NCI-H2171 (cell line): ENCODE data around the gene FBXW7.
"Not testable (repeated sequence)": the region's sequence is repeated elsewhere in the genome, so short reads cannot be mapped to it uniquely, and the experiment has no call there.

ENCODE experiments used
- DNase-seq: peaks from one replicate; lab custom pipeline; 2025; lab: John Stamatoyannopoulos, UW

The FBXW7 gene, protein sequence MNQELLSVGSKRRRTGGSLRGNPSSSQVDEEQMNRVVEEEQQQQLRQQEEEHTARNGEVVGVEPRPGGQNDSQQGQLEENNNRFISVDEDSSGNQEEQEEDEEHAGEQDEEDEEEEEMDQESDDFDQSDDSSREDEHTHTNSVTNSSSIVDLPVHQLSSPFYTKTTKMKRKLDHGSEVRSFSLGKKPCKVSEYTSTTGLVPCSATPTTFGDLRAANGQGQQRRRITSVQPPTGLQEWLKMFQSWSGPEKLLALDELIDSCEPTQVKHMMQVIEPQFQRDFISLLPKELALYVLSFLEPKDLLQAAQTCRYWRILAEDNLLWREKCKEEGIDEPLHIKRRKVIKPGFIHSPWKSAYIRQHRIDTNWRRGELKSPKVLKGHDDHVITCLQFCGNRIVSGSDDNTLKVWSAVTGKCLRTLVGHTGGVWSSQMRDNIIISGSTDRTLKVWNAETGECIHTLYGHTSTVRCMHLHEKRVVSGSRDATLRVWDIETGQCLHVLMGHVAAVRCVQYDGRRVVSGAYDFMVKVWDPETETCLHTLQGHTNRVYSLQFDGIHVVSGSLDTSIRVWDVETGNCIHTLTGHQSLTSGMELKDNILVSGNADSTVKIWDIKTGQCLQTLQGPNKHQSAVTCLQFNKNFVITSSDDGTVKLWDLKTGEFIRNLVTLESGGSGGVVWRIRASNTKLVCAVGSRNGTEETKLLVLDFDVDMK

DNA sequence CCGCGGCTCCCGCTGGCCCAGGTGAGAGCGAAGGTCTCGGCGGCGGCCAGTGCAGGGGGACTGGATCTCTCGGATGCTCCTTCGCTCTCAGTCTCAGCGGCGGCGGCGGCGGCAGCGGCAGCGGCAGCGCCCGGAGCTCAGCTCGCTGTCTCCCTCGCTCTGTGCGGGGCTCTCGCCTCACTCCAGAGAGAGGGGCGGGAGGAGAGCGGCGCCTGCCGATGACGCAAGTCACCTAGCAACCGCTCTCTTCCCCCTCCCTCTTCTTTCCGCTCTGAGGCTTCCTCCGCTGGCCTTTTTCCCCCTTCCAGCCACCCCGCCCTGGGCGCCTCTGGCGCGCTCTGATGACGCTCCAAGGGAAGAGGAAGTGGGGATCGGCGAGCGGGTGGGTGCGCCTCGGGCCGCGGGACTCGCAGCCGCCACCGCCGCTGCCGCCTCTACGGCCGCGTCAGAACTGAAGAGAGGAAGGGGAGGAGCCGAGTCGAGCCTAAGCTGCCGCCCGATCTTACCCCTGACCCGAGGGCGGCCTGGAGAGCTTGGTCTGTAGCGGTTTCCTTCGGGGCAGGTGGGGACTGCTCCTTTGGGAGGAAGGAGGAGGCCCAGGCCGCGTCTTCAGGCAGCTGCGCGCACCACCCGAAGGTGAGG is at the start of gene FBXW7:
TSS of gene FBXW7 (minus strand) at position 190 of the 642 bp plus-strand sequence. CDS start 124,289 bp downstream, outside the sequence.
- peak; percentile 87 for DNase-seq

DNA sequence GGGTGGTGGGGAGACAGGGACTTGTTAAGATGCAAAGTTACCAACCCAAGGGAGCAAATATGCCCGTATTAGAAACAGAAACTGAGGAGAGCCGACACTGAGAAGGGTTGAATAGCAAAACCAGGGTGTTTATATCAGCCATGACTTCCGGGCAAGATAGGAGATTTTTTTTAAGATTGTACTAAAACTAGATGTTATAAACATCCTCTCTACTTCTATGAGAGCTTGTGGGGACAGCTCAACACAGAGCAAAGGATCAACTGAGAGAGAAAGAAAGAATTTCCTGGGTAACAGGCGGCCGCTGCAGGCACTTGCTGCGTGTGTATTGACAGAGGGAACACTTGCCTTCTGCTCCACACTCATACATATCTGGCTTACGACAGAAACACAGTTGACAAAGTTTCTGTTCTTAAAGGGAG is 49.1 kb upstream of the FBXW7 start:
- DNase-seq: no peak

DNA sequence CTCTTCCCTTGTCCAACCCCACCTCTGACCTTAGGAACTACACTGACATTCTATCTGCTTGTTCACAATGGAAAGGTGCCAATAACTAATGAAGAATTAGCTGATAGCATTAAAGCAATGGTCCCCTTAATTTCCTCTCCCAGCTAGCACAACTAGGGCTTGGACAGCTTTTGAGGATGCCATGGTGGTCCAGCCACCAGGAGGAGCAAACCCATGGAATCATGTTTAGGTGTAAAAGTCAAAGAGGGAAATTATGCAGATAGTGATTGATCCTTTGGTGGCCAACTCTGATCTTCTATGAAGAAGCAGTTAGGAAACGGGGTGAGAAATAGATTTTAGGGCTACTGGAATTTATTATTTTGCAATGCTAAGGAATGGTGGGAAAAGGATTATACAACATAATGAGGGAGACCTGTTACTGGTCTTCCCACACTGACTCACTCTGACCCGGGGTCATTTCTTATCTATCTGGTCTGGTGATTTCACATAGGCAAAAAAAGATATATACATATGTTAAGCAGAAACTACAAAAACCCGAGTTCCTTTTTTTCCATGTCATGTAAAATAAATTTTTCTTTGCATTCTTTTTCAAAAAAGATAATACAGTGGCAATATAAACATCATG is 45.8 kb upstream of the FBXW7 start:
- no peak for DNase-seq

DNA sequence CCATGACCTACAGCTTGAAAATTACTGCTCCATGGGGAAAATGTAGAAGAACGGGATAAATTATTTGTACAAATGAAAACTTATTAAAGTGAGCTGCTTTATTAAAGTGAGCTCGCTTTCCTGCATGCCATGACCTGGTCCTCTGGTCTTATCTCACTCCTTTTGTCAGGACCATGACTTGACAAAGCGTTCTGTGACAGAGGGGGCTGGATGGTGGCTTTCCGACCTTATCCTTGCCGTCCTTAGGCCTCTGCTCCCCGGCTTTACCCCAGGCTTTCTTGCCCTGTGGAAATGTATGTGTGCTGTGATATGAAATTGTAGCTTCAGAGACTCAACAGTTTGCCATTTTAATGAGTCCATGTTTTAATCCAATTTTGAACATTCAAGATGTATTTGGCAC is 44.0 kb upstream of the FBXW7 start:
- DNase-seq: no peak

DNA sequence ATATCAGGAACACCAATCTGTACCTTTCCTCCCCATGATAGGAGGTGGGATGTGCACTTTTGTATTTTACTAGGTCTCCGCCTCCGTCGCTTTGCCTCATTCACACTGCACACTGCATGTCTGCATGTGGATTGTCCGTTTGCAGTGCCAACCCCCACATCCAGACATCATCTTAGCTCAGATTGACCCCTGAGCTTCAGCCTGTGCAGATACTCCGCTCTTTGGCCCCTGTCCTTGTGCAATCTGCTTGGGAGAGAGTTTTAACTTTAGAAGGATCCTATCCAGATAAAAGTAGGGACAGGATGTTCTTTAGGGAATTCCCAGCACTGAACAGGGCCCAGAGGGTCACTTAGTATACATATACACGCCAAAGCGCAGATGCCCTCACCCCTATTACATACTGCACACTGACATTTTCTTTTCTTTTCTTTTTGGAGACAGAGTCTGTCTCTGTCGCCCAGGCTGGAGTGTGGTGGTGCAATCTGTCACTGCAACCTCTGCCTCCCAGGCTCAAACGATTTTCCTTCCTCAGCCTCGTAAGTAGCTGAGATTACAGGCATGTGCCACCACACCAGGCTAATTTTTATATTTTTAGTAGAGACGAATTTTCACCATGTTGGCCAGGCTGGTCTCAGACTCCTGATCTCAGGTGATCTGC is 43.3 kb upstream of the FBXW7 start:
- DNase-seq: no peak

DNA sequence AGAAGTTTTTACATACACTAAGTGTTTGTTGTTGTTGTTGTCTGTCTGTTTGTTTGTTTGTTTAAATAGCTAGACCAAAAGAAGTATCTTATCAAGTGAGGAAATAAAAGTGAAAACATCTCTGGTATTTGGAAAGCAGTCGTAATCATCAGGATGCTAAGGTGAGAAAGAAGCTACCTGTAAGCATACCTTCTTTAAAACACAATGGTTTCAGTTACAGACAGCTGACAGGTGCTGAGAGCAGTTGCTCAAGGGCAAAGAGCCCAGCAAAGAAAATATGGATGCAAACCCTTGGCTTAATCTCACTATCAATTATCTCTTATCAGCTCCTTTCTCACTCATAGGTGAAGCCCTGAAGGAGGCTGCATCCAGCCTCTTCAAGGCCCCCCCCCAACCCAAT is 42.8 kb upstream of the FBXW7 start:
- no peak for DNase-seq

DNA sequence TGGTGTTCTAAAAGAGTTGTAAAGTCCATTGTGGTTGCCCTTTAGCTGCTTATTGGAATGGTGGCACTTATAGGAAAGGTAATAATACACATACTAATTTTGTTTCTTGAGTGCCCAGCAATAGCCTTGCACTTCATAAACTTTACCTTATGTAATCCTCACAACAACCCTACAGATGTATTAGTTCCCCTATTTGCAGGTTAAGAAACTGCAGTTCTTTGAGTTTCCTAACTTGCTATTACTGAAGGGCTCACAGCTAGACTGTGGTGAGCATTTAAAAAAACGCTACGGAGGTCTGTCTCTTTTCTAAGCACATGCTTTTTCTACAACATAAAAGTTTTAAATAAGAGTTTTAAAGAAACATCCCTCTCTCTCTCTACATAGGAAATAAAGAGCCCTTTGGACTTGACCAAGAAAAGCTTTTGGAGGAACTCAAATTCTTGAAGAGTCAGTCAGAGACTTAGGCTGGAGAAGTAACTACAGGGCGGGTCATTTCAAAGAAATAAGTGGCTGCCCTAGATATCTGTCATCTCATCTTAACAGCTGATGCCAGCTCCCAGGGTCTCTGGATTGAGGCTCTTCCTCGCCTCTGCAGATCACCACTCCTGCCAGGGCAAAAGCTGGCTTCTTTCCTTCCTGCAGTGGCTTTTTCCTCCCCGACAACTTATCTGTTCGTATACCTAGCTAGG is 42.0 kb upstream of the FBXW7 start:
- no peak for DNase-seq

DNA sequence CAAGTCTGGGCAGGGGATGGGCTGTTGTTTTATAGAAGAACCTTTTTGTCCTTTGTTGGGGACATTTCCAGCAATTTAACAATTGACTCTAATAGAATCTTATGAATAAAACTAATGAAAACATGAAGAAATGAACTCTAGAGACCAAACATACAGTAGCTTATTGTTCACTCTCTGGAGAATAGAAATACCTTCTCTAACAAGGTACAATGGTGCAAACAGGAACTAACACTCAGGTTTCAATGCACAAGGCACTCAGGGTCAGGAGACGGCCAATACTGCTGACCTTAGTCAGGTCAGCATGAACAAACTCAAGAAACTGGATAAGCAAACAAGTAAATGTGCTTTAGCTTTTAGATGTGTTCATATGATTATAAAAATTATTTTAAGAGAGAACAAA is 39.6 kb upstream of the FBXW7 start:
- DNase-seq: no peak

DNA sequence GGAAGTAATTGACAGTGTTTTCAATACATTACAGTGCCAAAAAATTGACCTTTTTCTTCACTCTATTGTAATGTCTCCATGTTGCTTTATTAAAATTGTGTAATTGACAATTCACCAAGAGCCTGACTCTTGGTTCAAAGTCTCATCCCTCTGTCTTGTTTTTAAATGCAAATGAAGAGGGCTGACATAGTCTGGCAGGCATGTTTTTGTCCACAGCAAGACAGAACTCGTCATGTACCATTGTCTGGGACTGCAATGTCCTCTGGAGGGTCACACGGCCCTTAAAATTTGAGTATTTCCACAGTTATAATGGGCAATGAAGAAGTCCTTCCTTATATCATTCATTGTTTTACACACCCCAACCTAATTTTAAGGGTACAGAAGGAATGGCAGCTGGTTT is 38.0 kb upstream of the FBXW7 start:
- no peak for DNase-seq

DNA sequence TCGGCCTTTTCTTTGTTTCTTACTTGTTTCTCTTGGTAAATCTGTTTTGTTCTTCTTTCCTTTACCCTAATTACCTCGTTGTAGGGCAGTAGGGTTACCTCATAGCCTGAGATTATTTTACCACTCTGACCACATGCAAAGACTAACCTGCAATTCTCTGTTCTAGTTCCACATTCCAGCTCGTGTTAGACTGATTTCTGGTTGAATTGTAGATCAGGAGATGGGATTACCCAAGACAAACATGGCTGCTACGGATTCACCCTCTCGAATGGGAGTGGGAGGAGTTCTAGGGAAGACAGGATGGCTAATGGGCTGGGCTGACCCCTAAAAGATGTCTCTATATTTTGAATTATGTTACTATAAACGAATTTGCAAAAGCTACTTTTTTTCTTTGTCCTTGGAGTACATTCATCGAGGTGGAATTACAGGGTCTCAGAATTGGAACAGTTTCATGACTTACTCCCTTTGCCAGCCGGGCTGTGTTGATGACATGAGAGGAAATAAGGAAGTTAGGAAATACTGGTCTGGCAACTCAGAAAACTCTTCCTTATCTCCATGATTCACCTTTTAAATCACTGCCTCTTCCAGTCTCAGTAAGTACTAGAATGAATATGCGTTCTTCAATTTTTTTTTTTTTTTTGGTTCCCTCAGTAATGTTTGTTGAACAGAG is 36.7 kb upstream of the FBXW7 start:
- no peak for DNase-seq

DNA sequence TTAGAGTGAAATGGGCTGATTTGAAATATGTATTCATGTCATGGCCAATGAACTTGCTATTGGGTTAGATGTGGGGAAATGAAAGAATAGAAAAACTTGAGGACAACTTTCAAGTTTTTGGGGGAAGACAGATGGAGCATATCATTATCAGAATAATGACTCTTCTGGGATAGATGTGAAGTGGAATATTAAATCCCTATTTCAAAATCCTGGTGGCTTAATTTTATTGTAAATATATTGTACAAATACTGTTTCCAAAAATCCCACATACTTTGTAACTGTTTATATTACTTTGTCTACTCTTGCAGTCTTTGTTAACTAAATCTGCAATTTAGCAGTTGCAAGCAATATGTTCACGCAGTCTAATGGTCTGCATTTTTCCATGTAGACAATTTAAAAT is 35.9 kb upstream of the FBXW7 start:
- DNase-seq: no peak

DNA sequence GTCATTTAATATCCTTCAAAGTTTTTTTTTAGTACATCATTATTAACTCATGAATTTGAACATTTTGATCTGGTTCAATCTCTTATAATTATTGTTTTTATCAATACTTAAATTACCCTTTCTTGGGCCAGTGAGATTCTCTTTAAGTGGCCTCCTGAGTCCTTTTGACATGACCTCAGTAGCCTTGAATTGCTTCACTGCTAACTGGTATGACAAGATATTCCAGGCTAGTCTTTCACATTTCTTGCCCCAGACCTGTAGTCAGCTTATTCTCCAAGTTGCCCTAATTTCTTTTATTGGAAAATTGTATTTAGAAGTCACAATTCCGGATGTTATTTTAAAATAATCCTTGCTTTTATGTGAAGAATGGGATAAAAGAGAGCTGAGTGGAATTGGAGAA is 35.4 kb upstream of the FBXW7 start:
- no peak for DNase-seq

DNA sequence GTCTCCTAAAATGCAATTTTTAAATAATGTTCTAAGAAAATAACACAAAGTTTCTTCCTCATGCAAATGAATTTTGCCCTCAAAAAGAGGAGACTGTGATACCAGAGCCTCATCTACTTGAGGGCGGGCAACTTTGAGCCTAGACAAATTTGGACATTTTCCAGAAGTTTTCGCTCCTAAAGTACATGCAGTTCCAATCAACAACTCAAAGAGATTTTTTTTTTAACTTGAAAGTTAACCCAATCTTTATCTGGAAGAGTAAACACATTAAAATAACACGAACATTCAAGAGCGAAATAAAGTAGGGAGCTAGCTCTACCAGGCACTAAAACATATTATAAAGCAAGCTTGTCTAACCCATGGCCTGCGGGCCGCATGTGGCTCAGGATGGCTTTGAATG is 29.4 kb upstream of the FBXW7 start:
- DNase-seq: no peak

DNA sequence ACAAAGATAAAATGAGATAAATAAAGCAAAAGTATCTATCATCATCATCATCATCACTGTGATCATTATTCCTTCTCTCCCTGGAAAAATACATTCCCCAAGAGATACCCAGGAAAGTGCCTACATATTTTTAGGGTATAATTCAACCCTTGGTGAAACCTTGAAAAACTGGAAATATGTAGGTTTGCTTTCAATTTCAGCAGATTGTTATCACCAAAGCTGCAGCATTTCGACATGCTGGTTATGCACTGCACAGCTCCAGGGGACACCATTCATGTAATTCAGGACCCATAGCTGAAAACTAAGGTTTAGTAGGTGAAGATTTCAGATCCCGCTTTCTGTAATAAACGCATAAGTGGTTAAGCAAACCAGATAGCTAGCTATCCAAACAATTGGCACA is 28.4 kb upstream of the FBXW7 start:
- no peak for DNase-seq

DNA sequence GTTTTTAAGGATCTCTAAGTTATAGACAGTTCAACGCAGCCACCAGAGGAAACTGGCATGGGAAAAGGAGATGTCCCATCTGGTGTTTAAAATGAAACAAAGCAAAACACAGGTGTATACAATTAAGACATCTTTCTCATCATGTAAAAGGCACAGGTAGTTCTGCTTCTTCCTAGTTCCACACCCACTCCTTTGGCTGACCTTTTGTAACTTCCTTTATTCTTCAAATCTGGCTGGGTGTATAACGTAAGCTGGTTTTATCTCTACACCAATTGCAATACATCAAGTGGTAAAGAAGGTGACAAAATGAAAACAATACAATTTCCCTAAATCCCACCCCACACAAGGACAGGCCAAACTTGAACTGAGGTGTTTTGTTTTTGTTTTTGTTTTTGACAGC is 27.3 kb upstream of the FBXW7 start:
- DNase-seq: no peak

DNA sequence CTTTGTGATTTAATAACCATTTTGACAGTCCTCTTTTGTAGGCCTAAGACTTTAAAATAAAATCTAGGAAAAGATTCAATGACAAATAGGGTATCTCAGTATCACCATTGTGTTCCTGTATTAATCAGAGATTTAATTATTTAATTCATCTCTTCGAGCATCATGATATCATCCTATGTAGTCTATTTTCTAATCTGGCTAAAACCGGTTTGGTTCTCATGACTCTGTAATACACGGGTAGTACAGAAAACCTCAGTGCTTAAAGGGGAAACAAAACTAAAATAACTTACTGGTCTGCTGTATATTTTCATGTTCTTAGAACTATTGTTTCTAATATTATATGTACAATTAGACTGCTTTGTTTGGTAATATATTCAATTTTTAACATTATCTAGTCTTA is 23.7 kb upstream of the FBXW7 start:
- DNase-seq: no peak

DNA sequence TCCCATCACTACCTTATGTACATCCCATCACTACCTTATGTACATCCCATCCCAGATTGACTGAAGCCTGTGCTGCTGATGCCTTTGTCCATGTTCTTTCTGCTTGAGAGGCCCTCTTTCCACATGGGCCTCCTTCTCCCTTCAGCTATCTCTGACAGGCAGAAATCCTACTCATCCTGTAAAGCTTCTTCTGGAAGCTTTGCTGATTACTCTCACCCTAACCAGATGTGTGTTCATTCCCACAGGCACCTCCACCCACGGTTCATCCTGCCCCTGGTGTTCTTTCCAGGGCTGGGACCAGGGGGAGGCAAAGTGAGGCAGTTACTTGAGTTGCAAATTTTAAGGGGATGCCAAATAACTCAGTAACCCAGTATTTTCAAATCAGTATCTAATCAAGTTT is 22.5 kb upstream of the FBXW7 start:
- no peak for DNase-seq

DNA sequence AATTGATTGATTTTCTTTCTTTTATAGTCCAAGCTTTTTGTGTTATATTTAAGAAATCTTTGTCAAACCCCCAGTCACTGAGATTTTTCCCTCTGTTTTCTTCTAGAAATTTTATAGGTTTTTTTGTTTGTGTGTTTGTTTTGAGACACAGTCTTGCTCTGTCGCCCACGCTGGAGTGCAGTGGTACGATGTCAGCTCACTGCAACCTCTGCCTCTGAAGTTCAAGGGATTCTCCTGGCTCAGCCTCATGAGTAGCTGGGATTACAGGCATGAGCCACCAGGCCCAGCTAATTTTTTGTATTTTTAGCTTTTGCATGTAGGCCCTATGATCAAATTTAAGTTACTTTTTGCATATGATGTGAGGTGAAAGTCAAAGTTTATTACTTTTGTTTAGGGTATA is 20.9 kb upstream of the FBXW7 start:
- no peak for DNase-seq

DNA sequence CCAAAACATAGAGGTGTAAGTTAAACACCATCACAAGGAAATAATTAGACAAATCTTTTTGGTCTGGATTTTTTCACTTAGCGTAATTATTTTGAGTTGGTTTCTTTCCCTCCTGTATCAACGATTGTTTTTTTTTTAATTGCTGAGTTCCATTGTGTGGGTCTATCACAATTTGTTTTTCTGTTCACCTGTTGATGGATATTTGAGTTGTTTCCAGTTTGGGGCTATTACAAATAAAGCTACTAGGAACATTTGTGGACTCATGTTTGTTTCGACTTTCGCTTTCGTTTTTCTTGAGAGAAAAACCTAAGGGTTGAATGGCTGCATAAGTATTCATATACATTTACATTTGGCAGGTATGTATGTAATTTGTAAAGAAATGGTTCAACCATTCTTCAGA is 20.4 kb upstream of the FBXW7 start:
- DNase-seq: no peak

DNA sequence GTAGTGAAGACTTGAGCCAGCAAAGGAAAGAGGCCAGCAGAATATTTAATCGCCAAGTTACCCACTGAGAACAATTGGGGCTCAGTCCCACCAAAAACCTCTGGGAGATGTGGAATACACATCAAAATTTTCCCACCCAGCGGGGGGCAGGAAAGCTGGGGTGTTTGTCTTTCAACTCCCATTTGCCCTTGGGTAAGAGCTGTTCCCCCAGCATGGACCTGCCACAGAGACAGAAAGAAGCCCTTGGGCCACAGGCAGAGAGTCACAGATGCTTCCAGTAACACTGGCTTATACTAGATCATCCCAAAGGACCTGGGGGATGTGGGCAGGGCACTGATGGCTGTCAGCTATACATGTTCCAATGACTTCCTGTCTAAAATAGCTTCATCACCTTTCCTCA is 18.9 kb upstream of the FBXW7 start:
- DNase-seq: no peak

DNA sequence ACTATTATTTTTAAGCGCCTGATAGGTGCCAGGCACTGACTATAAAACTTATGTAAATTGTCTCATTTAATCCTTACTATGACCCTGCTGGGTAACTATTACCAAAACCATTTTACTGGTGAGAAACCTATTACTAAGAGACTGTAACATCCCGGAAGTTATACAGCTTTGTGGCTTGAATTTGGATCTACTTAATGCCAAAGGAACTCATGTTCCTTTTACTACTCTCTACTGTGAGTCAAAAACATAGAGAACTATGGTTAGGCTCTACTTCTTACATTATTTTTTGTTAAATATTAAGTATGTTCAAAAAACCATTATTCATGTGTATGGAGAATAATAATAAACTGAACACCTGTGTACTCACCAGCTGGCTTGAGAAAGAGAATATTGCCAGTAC is 14.8 kb upstream of the FBXW7 start:
- DNase-seq: not testable (repeated sequence)
